Measurements from ENCODE around the gene AGPAT2.

Gene AGPAT2

GRCh38 chr9:136672431-136673087, 14.7 kb downstream of the AGPAT2 start:
- Histone ChIP-seq H3K4me3 (ENCODE audit: low read depth in 1 of 2, low read length in 1 of 2) (no peak overlapping the region), H3K4me1 (ENCODE audit: control insufficient read depth in 1 of 2, insufficient read depth in 1 of 2, low read depth in 1 of 2, low read length in 1 of 2) (no peaks in the 10 kb centered on the region), H3K9me3 (no peaks in the 10 kb centered on the region), H3K27me3 (peaks cover 33% of the 10 kb centered on the region), H3K36me3 (peaks cover 52% of the 10 kb centered on the region), H3K27ac (no peak overlapping the region)
- TF ChIP-seq, protein P1, sequence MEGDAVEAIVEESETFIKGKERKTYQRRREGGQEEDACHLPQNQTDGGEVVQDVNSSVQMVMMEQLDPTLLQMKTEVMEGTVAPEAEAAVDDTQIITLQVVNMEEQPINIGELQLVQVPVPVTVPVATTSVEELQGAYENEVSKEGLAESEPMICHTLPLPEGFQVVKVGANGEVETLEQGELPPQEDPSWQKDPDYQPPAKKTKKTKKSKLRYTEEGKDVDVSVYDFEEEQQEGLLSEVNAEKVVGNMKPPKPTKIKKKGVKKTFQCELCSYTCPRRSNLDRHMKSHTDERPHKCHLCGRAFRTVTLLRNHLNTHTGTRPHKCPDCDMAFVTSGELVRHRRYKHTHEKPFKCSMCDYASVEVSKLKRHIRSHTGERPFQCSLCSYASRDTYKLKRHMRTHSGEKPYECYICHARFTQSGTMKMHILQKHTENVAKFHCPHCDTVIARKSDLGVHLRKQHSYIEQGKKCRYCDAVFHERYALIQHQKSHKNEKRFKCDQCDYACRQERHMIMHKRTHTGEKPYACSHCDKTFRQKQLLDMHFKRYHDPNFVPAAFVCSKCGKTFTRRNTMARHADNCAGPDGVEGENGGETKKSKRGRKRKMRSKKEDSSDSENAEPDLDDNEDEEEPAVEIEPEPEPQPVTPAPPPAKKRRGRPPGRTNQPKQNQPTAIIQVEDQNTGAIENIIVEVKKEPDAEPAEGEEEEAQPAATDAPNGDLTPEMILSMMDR (IDR thresholded peaks at IDR 0.05), result no peak

- H3K9me3 ChIP-seq, result no peaks in the 10 kb centered on the region
- H3K4me1 ChIP-seq (ENCODE audit: control insufficient read depth in 1 of 2, insufficient read depth in 1 of 2, low read depth in 1 of 2, low read length in 1 of 2), result no peaks in the 10 kb centered on the region
- no peak overlapping the region for H3K4me3 ChIP-seq (ENCODE audit: low read depth in 1 of 2, low read length in 1 of 2)
- TF ChIP-seq, protein P1 (IDR thresholded peaks at IDR 0.05), result peak; percentile 62
- no peak overlapping the region for H3K27ac ChIP-seq
- H3K27me3 ChIP-seq, result peaks cover 40% of the 10 kb centered on the region
- H3K36me3 ChIP-seq, result peaks cover 47% of the 10 kb centered on the region
These were observed 15.4 kb downstream of the AGPAT2 start for GRCh38 chr9:136671646-136672430.

- no peak overlapping the region for H3K4me3 ChIP-seq (ENCODE audit: low read depth in 1 of 2, low read length in 1 of 2)
- H3K9me3 ChIP-seq, result no peaks in the 10 kb centered on the region
- H3K27ac ChIP-seq, result no peak overlapping the region
- TF ChIP-seq, protein P1 (IDR thresholded peaks at IDR 0.05), result no peak
- peaks cover 41% of the 10 kb centered on the region for H3K36me3 ChIP-seq
- peaks cover 0 to 4% of the 10 kb centered on the region in 2 experiments for H3K4me1 ChIP-seq (ENCODE audit: control insufficient read depth in 1 of 2, insufficient read depth in 1 of 2, low read depth in 1 of 2, low read length in 1 of 2)
- peaks cover 46% of the 10 kb centered on the region for H3K27me3 ChIP-seq
These were observed 16.0 kb downstream of the AGPAT2 start for GRCh38 chr9:136671254-136671614.

GRCh38 chr9:136670576-136671253, 16.5 kb downstream of the AGPAT2 start:
- H3K27me3 ChIP-seq, result peaks cover 49% of the 10 kb centered on the region
- H3K4me3 ChIP-seq (ENCODE audit: low read depth in 1 of 2, low read length in 1 of 2), result no peak overlapping the region
- no peak overlapping the region for H3K27ac ChIP-seq
- TF ChIP-seq, protein P1 (IDR thresholded peaks at IDR 0.05), result no peak
- H3K9me3 ChIP-seq, result no peaks in the 10 kb centered on the region
- H3K4me1 ChIP-seq (ENCODE audit: control insufficient read depth in 1 of 2, insufficient read depth in 1 of 2, low read depth in 1 of 2, low read length in 1 of 2), result peaks cover 0 to 6% of the 10 kb centered on the region in 2 experiments
- peaks cover 36% of the 10 kb centered on the region for H3K36me3 ChIP-seq

DNA sequence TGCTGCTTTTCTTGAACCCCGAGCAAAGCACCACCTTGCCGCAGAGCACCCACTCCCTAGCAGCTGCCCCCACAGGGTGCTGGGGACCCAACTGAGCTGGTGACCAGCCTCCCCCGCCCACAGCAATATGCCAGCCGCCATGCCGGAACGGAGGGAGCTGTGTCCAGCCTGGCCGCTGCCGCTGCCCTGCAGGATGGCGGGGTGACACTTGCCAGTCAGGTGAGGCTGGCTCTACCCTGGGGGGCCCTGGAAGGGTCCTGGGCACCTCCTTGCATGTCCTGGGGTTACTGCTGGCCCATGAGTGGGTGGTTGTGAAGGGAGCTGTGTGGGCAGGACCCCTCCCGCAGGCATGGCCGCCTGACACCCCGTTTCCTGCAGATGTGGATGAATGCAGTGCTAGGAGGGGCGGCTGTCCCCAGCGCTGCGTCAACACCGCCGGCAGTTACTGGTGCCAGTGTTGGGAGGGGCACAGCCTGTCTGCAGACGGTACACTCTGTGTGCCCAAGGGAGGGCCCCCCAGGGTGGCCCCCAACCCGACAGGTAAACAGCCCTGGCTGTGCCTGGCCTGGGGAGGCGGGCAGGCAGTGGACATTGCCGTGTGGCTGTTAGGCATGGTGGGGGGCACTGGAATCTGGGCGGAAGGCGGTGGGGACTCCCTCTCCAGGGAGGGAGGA, 17.3 kb downstream of the AGPAT2 start:
- Histone ChIP-seq H3K4me1 (ENCODE audit: control insufficient read depth in 1 of 2, insufficient read depth in 1 of 2, low read depth in 1 of 2, low read length in 1 of 2) (peaks cover 4 to 11% of the 10 kb centered on the region in 2 experiments), H3K27me3 (peaks cover 56% of the 10 kb centered on the region), H3K27ac (no peak overlapping the region), H3K4me3 (ENCODE audit: low read depth in 1 of 2, low read length in 1 of 2) (no peak overlapping the region), H3K9me3 (no peaks in the 10 kb centered on the region), H3K36me3 (peaks cover 29% of the 10 kb centered on the region)
- TF ChIP-seq, protein P1 (IDR thresholded peaks at IDR 0.05), result no peak
